Hepatocyte (in vitro differentiated cells): Measurements from ENCODE around the gene ZNF281. TPM values are rescaled to one million over a fixed set of nuclear protein-coding genes. Genes with fewer than 3 reads are reported as not detected.

Experiments
- DNase-seq: peaks from one replicate; pipeline ENCODE4 v3.0.0-alpha.2; 2016; ENCODE audit warnings: low spot score
- H2AFZ ChIP-seq: fragments of 200-600 bp; sonication (generic); 2 replicates; pipeline ENCODE4 v1.6.0; 2016; ENCODE audit warnings: antibody characterized with exemption, mild to moderate bottlenecking
- H3K27ac ChIP-seq: fragments of 200-600 bp; sonication (generic); 2 replicates; pipeline ENCODE4 v1.5.1; 2016; ENCODE audit warnings: mild to moderate bottlenecking
- H3K27me3 ChIP-seq: fragments of 200-600 bp; sonication (generic); 2 replicates; pipeline ENCODE4 v1.6.1; 2016
- H3K36me3 ChIP-seq: fragments of 200-600 bp; sonication (generic); replicated peaks from 2 replicates; pipeline ENCODE4 v1.5.1; 2016; ENCODE audit warnings: low read depth; ENCODE audit not compliant: insufficient read depth
- H3K4me1 ChIP-seq: fragments of 200-600 bp; sonication (generic); 2 replicates; pipeline ENCODE4 v1.5.1; 2016; ENCODE audit warnings: mild to moderate bottlenecking, moderate library complexity; ENCODE audit not compliant: insufficient read depth
- H3K4me2 ChIP-seq: fragments of 200-600 bp; sonication (generic); 2 replicates; pipeline ENCODE4 v1.6.0; 2016
- H3K4me3 ChIP-seq: fragments of 200-600 bp; sonication (generic); 2 replicates; pipeline ENCODE4 v1.5.1; 2016; ENCODE audit warnings: mild to moderate bottlenecking
- H3K79me2 ChIP-seq: fragments of 200-600 bp; sonication (generic); 2 replicates; pipeline ENCODE4 v1.6.0; 2017; ENCODE audit warnings: mild to moderate bottlenecking
- H3K9me2 ChIP-seq: fragments of 200-600 bp; sonication (generic); replicated peaks from 2 replicates; pipeline ENCODE4 v1.6.0; 2017; ENCODE audit warnings: mild to moderate bottlenecking; ENCODE audit not compliant: insufficient read depth
- H3K9me3 ChIP-seq: fragments of 200-600 bp; sonication (generic); 2 replicates; pipeline ENCODE4 v1.5.1; 2016; ENCODE audit warnings: low read depth, mild to moderate bottlenecking
- H4K20me1 ChIP-seq: fragments of 200-600 bp; sonication (generic); 2 replicates; pipeline ENCODE4 v1.6.0; 2016; ENCODE audit warnings: mild to moderate bottlenecking; ENCODE audit not compliant: insufficient read depth, poor library complexity, severe bottlenecking
- EZH2 ChIP-seq: fragments of 200-600 bp; sonication (generic); IDR thresholded peaks from 2 replicates; pipeline ENCODE4 v1.6.1; 2016; ENCODE audit warnings: antibody characterized with exemption, mild to moderate bottlenecking, borderline replicate concordance
- EZH2phosphoT487 ChIP-seq: fragments of 200-600 bp; sonication (generic); IDR thresholded peaks from one replicate; pipeline ENCODE4 v1.6.1; 2018; ENCODE audit warnings: antibody characterized with exemption, mild to moderate bottlenecking, low read depth, moderate library complexity; ENCODE audit not compliant: unreplicated experiment, severe bottlenecking
- WGBS: methylation state at CpG from one replicate; pipeline ENCODE4 v1.1.6; 2016; ENCODE audit warnings: low lambda C conversion rate; ENCODE audit errors: missing lambda C conversion rate; 5-methylcytosine and 5-hydroxymethylcytosine counted together
- polyA plus RNA-seq: library from polyadenylated mRNA; unstranded; fragments of >200 nt; fragmentation: Nextera tagmentation; extraction: Ambion mirVana; gene quantifications from 2 replicates; pipeline ENCODE4 v1.2.1, GENCODE V29; 2016
- total RNA-seq: library from RNA; depleted of rRNA; stranded (reverse); fragments of >200 nt; gene quantifications from 2 replicates; pipeline ENCODE4 v1.2.3, GENCODE V29; 2014
- TF ChIP-seq, protein P1 (sequence below): fragments of 200-600 bp; sonication (generic); IDR thresholded peaks from 2 replicates; pipeline ENCODE4 v1.5.1; 2016; ENCODE audit warnings: antibody characterized with exemption, mild to moderate bottlenecking; ENCODE audit not compliant: poor library complexity

Gene ZNF281
- total and polyA plus RNA-seq, 2 experiments from 2014 or later: 19.2 to 26.6 TPM

DNA sequence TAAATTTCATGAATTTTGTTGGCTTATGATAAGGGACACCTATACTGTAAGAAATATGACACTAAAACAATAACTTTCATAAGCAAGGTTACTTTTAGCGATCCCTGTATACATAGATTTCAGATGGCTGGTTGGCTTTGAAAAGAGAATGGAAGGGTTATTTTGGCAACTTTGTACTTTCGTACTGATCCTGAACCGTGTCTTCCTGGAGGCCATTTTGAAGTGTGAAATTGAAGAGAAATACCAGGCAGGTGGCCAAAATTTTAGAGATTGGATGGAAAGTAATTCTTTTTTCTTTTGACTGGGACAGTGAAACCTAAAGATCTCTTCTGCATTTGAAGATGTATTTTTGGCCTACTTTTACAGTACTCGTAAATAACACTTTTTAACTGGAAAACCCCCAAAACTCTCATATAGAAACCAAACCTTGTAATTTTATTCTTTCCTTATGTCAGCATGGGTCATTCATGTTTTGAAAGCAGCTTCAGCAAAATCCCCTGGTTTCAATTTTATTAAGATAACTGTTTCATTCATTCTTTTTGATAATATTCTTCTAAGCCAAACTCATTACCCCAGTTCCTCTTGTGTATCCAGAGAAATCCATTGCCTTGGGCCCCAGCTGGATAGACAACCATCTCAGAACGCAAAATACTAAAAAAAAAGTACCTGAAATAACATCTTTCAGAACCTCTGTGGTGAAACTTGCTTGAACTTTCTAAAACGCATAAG is 38.4 kb upstream of the ZNF281 start:
- Histone ChIP-seq H3K4me1 (no peaks in the 10 kb centered on the region), H3K27ac (no peak overlapping the region), H4K20me1 (no peaks in the 10 kb centered on the region), H2AFZ (no peak overlapping the region), H3K36me3 (no peaks in the 10 kb centered on the region), H3K79me2 (no peaks in the 10 kb centered on the region), H3K4me3 (no peak overlapping the region), H3K9me2 (no peaks in the 10 kb centered on the region), H3K4me2 (no peak overlapping the region), H3K27me3 (no peaks in the 10 kb centered on the region), H3K9me3 (no peaks in the 10 kb centered on the region)
- DNase-seq: no peak
- WGBS: 97% methylated on average over 6 of the region's 6 CpGs
- no peak for TF ChIP-seq EZH2phosphoT487

DNA sequence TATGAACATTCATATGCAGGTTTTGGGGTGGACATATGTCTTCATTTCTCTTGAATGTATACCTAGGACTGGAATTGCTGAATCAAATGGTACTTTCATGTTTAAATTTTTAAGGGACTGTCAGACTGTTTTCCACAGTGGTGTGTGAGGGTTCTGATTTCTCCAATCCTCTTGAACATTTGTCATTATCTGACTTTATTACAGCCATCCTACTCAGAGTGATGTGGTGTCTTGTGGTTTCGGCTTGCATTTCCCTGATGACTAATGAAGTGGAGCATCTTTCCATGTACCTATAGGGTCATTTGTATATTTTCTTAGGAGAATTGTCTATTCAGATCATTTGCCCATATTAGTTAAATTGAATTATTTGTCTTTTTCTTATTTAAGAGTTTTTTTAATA is 35.4 kb upstream of the ZNF281 start:
- no peaks in the 10 kb centered on the region for H3K36me3 ChIP-seq
- no peak overlapping the region for H2AFZ ChIP-seq
- no peaks in the 10 kb centered on the region for H3K9me3 ChIP-seq
- DNase-seq: no peak
- TF ChIP-seq EZH2 (no peak), EZH2phosphoT487 (no peak)
- TF ChIP-seq, protein P1, sequence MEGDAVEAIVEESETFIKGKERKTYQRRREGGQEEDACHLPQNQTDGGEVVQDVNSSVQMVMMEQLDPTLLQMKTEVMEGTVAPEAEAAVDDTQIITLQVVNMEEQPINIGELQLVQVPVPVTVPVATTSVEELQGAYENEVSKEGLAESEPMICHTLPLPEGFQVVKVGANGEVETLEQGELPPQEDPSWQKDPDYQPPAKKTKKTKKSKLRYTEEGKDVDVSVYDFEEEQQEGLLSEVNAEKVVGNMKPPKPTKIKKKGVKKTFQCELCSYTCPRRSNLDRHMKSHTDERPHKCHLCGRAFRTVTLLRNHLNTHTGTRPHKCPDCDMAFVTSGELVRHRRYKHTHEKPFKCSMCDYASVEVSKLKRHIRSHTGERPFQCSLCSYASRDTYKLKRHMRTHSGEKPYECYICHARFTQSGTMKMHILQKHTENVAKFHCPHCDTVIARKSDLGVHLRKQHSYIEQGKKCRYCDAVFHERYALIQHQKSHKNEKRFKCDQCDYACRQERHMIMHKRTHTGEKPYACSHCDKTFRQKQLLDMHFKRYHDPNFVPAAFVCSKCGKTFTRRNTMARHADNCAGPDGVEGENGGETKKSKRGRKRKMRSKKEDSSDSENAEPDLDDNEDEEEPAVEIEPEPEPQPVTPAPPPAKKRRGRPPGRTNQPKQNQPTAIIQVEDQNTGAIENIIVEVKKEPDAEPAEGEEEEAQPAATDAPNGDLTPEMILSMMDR: no peak
- no peak overlapping the region for H3K4me3 ChIP-seq
- H4K20me1 ChIP-seq: no peaks in the 10 kb centered on the region
- H3K79me2 ChIP-seq: no peaks in the 10 kb centered on the region
- no peaks in the 10 kb centered on the region for H3K4me1 ChIP-seq
- no peaks in the 10 kb centered on the region for H3K9me2 ChIP-seq
- WGBS: 89% methylated on average over 1 of the region's 1 CpG
- H3K4me2 ChIP-seq: no peak overlapping the region
- H3K27me3 ChIP-seq: no peaks in the 10 kb centered on the region
- H3K27ac ChIP-seq: no peak overlapping the region

DNA sequence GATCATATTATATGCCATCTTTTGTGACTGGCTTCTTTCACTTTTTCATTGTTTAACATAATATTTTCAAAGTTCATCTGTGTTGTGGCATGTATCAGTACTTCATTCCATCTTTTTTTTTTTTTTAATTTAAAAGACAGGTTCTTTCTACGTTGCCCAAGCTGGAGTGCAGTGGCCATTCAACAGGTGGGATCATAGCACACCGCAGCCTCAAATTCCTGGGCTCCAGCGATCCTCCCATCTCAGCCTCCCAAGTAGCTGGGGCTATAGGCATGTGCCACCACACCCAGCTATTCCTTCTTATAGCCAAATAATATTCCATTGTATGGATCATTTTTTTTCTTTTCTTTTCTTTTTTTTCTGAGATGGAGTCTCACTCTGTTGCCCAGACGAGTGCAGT is 34.6 kb upstream of the ZNF281 start:
- no peaks in the 10 kb centered on the region for H3K4me1 ChIP-seq
- no peaks in the 10 kb centered on the region for H3K27me3 ChIP-seq
- no peak overlapping the region for H2AFZ ChIP-seq
- H3K27ac ChIP-seq: no peak overlapping the region
- no peak for TF ChIP-seq EZH2phosphoT487
- TF ChIP-seq, protein P1: no peak
- no peak for TF ChIP-seq EZH2
- no peaks in the 10 kb centered on the region for H3K79me2 ChIP-seq
- H3K9me3 ChIP-seq: no peaks in the 10 kb centered on the region
- H3K4me3 ChIP-seq: no peak overlapping the region
- no peak for DNase-seq
- no peak overlapping the region for H3K4me2 ChIP-seq
- H3K36me3 ChIP-seq: no peaks in the 10 kb centered on the region
- H3K9me2 ChIP-seq: no peaks in the 10 kb centered on the region
- 98% methylated on average over 4 of the region's 4 CpGs for WGBS
- no peaks in the 10 kb centered on the region for H4K20me1 ChIP-seq

DNA sequence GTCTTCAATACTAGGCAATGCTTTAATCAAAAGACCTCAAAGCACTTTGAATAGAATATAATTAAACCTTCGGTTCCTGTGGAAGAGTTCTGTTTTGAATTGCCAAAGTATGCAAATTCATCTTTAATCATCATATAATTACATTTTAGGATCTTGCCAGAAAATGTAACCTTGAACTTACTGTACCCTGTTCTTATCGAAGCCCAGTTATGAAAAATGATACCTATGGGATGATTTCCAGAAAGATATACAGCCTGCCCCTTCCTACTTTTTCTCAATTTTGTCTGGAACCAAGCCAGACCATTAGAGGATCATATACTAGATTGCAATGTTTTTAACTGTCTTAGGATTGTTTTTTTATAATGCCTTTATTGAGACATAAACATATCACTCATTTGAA is 34.0 kb upstream of the ZNF281 start:
- Histone ChIP-seq H3K9me3 (no peaks in the 10 kb centered on the region), H3K4me1 (no peaks in the 10 kb centered on the region), H3K4me3 (no peak overlapping the region), H4K20me1 (no peaks in the 10 kb centered on the region), H3K27me3 (no peaks in the 10 kb centered on the region), H3K36me3 (no peaks in the 10 kb centered on the region), H3K79me2 (no peaks in the 10 kb centered on the region), H3K4me2 (no peak overlapping the region), H3K9me2 (no peaks in the 10 kb centered on the region), H2AFZ (no peak overlapping the region), H3K27ac (no peak overlapping the region)
- no peak for DNase-seq
- 80% methylated on average over 2 of the region's 2 CpGs for WGBS
- TF ChIP-seq, protein P1: no peak
- TF ChIP-seq EZH2: no peak
- no peak for TF ChIP-seq EZH2phosphoT487
